Measurements from ENCODE around the gene RFFL.

DNA sequence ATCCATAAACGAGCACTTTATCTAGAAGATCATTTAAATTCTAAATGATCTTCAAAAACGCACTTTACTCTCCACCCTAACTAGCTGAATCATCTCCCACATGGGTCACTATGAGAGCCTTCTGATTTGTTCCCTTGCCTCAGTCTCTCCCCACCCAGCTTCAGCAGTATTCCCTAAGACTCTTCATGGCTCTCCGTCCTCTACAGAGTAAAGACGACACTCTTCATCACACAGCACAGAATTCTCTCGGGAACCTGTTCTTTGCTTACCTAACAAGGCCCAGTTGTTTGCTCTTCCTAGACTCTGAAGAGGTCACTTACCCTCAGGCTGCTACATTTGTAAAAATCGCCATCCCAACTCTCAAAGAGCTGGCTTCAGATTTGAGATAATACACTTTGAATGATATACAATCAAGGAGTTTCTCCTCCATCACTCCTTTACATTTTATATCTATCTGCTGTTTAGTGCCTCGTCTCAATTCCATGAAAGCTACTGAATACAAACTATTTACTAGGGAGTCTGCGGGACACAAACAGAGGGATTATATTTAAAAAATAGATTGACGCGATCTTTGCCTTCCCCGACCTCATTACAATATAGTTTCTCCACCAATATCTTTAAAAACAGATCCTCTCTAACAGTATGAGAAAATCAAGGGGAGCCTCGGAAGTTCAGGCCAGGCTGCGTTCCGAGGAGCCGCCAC is 83.7 kb downstream of the RFFL start:
- TF ChIP-seq, protein P1, sequence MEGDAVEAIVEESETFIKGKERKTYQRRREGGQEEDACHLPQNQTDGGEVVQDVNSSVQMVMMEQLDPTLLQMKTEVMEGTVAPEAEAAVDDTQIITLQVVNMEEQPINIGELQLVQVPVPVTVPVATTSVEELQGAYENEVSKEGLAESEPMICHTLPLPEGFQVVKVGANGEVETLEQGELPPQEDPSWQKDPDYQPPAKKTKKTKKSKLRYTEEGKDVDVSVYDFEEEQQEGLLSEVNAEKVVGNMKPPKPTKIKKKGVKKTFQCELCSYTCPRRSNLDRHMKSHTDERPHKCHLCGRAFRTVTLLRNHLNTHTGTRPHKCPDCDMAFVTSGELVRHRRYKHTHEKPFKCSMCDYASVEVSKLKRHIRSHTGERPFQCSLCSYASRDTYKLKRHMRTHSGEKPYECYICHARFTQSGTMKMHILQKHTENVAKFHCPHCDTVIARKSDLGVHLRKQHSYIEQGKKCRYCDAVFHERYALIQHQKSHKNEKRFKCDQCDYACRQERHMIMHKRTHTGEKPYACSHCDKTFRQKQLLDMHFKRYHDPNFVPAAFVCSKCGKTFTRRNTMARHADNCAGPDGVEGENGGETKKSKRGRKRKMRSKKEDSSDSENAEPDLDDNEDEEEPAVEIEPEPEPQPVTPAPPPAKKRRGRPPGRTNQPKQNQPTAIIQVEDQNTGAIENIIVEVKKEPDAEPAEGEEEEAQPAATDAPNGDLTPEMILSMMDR (tag by site-specific recombination; IDR thresholded peaks at IDR 0.05): no peak
- TF ChIP-seq YY1 (tag by site-specific recombination; IDR thresholded peaks at IDR 0.05): no peak
